GM19035 (cell line): ENCODE measurements around the gene ARHGEF16.

ENCODE experiments used
- ATAC-seq: cut with Tn5 transposase; IDR thresholded peaks from one replicate; pipeline ENCODE4 v1.9.1; 2021; ENCODE audit not compliant: unreplicated experiment

Gene ARHGEF16

GRCh38 chr1:3515774-3516480 is 61.5 kb downstream of the ARHGEF16 start:
- no peak for ATAC-seq

GRCh38 chr1:3516481-3516869 is 62.0 kb downstream of the ARHGEF16 start:
- ATAC-seq: no peak

- no peak for ATAC-seq
These were observed 62.6 kb downstream of the ARHGEF16 start for GRCh38 chr1:3516911-3517675.

GRCh38 chr1:3518256-3518655 is 63.8 kb downstream of the ARHGEF16 start:
- no peak for ATAC-seq

- ATAC-seq: no peak
These were observed 64.3 kb downstream of the ARHGEF16 start for GRCh38 chr1:3518756-3519155.

- ATAC-seq: no peak
These were observed 64.9 kb downstream of the ARHGEF16 start for GRCh38 chr1:3519301-3519885.

GRCh38 chr1:3520419-3521378 is 66.2 kb downstream of the ARHGEF16 start:
- no peak for ATAC-seq

- no peak for ATAC-seq
These were observed 67.0 kb downstream of the ARHGEF16 start for GRCh38 chr1:3521426-3521825.

GRCh38 chr1:3522112-3522511 is 67.6 kb downstream of the ARHGEF16 start:
- no peak for ATAC-seq

GRCh38 chr1:3522564-3523265 is 68.2 kb downstream of the ARHGEF16 start:
- no peak for ATAC-seq

GRCh38 chr1:3523980-3524379 is 69.5 kb downstream of the ARHGEF16 start:
- ATAC-seq: no peak

GRCh38 chr1:3524556-3525203 is 70.2 kb downstream of the ARHGEF16 start:
- ATAC-seq: no peak

- no peak for ATAC-seq
These were observed 71.4 kb downstream of the ARHGEF16 start for GRCh38 chr1:3525551-3526482.

- ATAC-seq: no peak
These were observed 73.3 kb downstream of the ARHGEF16 start for GRCh38 chr1:3527774-3528173.

GRCh38 chr1:3529099-3529729 is 74.7 kb downstream of the ARHGEF16 start:
- no peak for ATAC-seq

- ATAC-seq: no peak
These were observed 75.8 kb downstream of the ARHGEF16 start for GRCh38 chr1:3530086-3530925.
